SW480 (cell line): Measurements from ENCODE around the gene GPC3.

Source experiments
- DNase-seq: peaks from one replicate; pipeline ENCODE4 v3.0.0-alpha.2; 2016; ENCODE audit warnings: low spot score

The GPC3 gene

GRCh38 chrX:133600536-133600935 lies 384.9 kb downstream of the GPC3 start:
- no peak for DNase-seq

GRCh38 chrX:133598601-133599335 lies 386.6 kb downstream of the GPC3 start:
- no peak for DNase-seq

- DNase-seq = no peak
Observed at GRCh38 chrX:133594156-133594555, 391.2 kb downstream of the GPC3 start.

- DNase-seq = no peak
Observed at GRCh38 chrX:133593531-133593930, 391.9 kb downstream of the GPC3 start.

- no peak for DNase-seq
Observed at GRCh38 chrX:133590703-133591505, 394.5 kb downstream of the GPC3 start.

GRCh38 chrX:133588827-133589226 lies 396.6 kb downstream of the GPC3 start:
- DNase-seq = no peak

- no peak for DNase-seq
Observed at GRCh38 chrX:133587818-133588217, 397.6 kb downstream of the GPC3 start.

- no peak for DNase-seq
Observed at GRCh38 chrX:133587071-133587470, 398.3 kb downstream of the GPC3 start.

GRCh38 chrX:133586443-133586842 lies 399.0 kb downstream of the GPC3 start:
- DNase-seq = peak; percentile 25

GRCh38 chrX:133583825-133584224 lies 401.6 kb downstream of the GPC3 start:
- DNase-seq = no peak

GRCh38 chrX:133580625-133581024 lies 404.8 kb downstream of the GPC3 start:
- no peak for DNase-seq

GRCh38 chrX:133579631-133580030 lies 405.8 kb downstream of the GPC3 start:
- no peak for DNase-seq

GRCh38 chrX:133576876-133577275 lies 408.5 kb downstream of the GPC3 start:
- no peak for DNase-seq

- no peak for DNase-seq
Observed at GRCh38 chrX:133575501-133576136, 409.8 kb downstream of the GPC3 start.

GRCh38 chrX:133574716-133575115 lies 410.7 kb downstream of the GPC3 start:
- DNase-seq = no peak

- no peak for DNase-seq
Observed at GRCh38 chrX:133570549-133570948, 414.8 kb downstream of the GPC3 start.

- DNase-seq = no peak
Observed at GRCh38 chrX:133569217-133569616, 416.2 kb downstream of the GPC3 start.

GRCh38 chrX:133568109-133568508 lies 417.3 kb downstream of the GPC3 start:
- DNase-seq = no peak

GRCh38 chrX:133566876-133567275 lies 418.5 kb downstream of the GPC3 start:
- DNase-seq = no peak

GRCh38 chrX:133563705-133564104 lies 421.7 kb downstream of the GPC3 start:
- no peak for DNase-seq

GRCh38 chrX:133561251-133561650 lies 424.1 kb downstream of the GPC3 start:
- no peak for DNase-seq

- DNase-seq = no peak
Observed at GRCh38 chrX:133559909-133560308, 425.5 kb downstream of the GPC3 start.
